SU-DHL-6 (cell line): ENCODE measurements around the gene SRRM3.

ENCODE experiments used
- EZH2phosphoT487 ChIP-seq: fragments of 200-600 bp; sonication (generic), shearing (Covaris generic); conservative IDR thresholded peaks from 2 replicates; pipeline ENCODE4 v1.6.1; 2018; ENCODE audit warnings: mild to moderate bottlenecking, antibody characterized with exemption, low read length, moderate library complexity, mixed read lengths
- TF ChIP-seq, protein P1 (sequence below): fragments of 200-600 bp; sonication (generic); IDR thresholded peaks from one replicate; pipeline ENCODE4 v1.5.1; 2017; ENCODE audit warnings: antibody characterized with exemption, mild to moderate bottlenecking, low read length, moderate library complexity; ENCODE audit not compliant: insufficient read depth, poor library complexity, severe bottlenecking

DNA sequence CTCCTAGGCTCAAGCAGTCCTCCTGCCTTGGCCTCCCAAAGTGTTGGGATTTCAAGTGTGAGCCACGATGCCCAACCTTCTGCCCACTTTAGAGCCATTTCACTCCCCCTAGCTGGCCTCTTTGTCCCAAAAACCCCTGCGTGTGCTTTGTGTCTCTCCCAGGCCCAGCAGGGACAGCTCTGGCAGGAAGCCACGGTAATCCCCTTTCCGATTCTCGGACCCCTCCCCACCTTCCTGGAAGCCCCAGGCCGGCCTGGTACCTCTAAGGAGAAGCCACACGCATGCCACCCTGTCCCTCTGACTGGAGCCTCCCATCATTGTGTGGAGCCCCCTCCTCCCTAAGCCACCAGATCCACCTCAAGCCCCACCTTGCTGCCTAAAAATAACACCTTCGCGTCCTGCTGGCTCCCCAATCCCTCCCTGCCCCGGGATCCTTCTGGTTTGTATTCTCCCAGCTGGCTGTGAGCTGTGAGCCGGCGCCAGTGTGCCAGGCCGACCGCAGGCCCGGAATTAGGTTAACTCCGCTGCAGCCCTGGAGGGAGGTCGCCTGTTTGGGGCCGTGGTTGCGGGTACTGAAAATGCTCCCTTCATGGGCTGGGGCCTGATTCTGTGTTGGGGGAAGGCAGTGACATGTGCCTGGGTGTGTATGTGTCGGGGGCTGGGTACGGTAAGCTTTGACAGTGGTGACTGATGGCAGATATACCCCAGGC, 16.4 kb upstream of the SRRM3 start:
- TF ChIP-seq, protein P1, sequence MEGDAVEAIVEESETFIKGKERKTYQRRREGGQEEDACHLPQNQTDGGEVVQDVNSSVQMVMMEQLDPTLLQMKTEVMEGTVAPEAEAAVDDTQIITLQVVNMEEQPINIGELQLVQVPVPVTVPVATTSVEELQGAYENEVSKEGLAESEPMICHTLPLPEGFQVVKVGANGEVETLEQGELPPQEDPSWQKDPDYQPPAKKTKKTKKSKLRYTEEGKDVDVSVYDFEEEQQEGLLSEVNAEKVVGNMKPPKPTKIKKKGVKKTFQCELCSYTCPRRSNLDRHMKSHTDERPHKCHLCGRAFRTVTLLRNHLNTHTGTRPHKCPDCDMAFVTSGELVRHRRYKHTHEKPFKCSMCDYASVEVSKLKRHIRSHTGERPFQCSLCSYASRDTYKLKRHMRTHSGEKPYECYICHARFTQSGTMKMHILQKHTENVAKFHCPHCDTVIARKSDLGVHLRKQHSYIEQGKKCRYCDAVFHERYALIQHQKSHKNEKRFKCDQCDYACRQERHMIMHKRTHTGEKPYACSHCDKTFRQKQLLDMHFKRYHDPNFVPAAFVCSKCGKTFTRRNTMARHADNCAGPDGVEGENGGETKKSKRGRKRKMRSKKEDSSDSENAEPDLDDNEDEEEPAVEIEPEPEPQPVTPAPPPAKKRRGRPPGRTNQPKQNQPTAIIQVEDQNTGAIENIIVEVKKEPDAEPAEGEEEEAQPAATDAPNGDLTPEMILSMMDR = no peak
- no peak for TF ChIP-seq EZH2phosphoT487
